HG02870 (cell line): ENCODE data around the gene GATM.
"Not testable (repeated sequence)": the region's sequence is repeated elsewhere in the genome, so short reads cannot be mapped to it uniquely, and the experiment has no call there.

Experiments
- ATAC-seq: cut with Tn5 transposase; IDR thresholded peaks from one replicate; pipeline ENCODE4 v1.9.1; 2021; ENCODE audit warnings: mild to moderate bottlenecking, moderate library complexity; ENCODE audit not compliant: unreplicated experiment

The GATM gene

GRCh38 chr15:45314960-45315359 is 63.4 kb downstream of the GATM start:
- ATAC-seq = no peak

GRCh38 chr15:45314117-45314516 is 64.2 kb downstream of the GATM start:
- ATAC-seq = not testable (repeated sequence)
